Esophagus muscularis mucosa (tissue), 4 donors: Measurements from ENCODE around the gene TATDN3. TPM values are rescaled to one million over a fixed set of nuclear protein-coding genes. Genes with fewer than 3 reads are reported as not detected.
A peak's percentile ranks its signal among the peaks of the same experiment; 100 is the strongest.

Source experiments
- DNase-seq: peaks from one replicate; pipeline ENCODE4 v3.0.0-alpha.2; 2017; ENCODE audit errors: extremely low spot score
- H3K27ac ChIP-seq, 4 donors: fragments of 200-600 bp; sonication (generic); replicated peaks in 1 of 4; 1 replicate in 3 of 4; 2 replicates in 1 of 4; pipeline ENCODE4 v1.5.1; 2016 to 2019; ENCODE audit warnings: mild to moderate bottlenecking in 1 of 4
- H3K27me3 ChIP-seq, 4 donors: fragments of 200-600 bp; sonication (generic); one replicate each; pipeline versions ENCODE4 v1.5.1 to v1.6.0; 2016 to 2019
- H3K36me3 ChIP-seq, 4 donors: fragments of 200-600 bp; sonication (generic); one replicate each; pipeline ENCODE4 v1.5.1; 2016 to 2019
- H3K4me1 ChIP-seq, 4 donors: fragments of 200-600 bp; sonication (generic); one replicate each; pipeline ENCODE4 v1.5.1; 2016 to 2019
- H3K4me3 ChIP-seq, 4 donors: fragments of 200-600 bp; sonication (generic); 1 replicate in 2 of 4; 2 replicates in 2 of 4; pipeline ENCODE4 v1.5.1; 2016 to 2019; ENCODE audit warnings: mild to moderate bottlenecking in 4 of 4, moderate library complexity in 1 of 4
- H3K9me3 ChIP-seq, 4 donors: fragments of 200-600 bp; sonication (generic); 1 replicate in 3 of 4; 2 replicates in 1 of 4; pipeline ENCODE4 v1.5.1; 2016 to 2019
- CTCF ChIP-seq, 3 experiments: fragments of 200-600 bp in 2 of 3; fragments of 450-650 bp in 1 of 3; sonication (generic) in 2 of 3; IDR thresholded peaks; one replicate each; pipeline ENCODE4 v1.5.1; 2017 to 2019; ENCODE audit warnings: antibody characterized with exemption in 3 of 3, mild to moderate bottlenecking in 2 of 3, moderate library complexity in 1 of 3
- EP300 ChIP-seq: sonication (generic); formaldehyde crosslinking; IDR thresholded peaks from one replicate; pipeline ENCODE4 v1.6.1; 2017; ENCODE audit warnings: antibody characterized with exemption
- POLR2A ChIP-seq: fragments of 450-650 bp; IDR thresholded peaks from one replicate; pipeline ENCODE4 v1.6.1; 2017; ENCODE audit warnings: antibody characterized with exemption, moderate library complexity, mild to moderate bottlenecking, low read depth
- POLR2AphosphoS5 ChIP-seq, 2 donors: sonication (generic); formaldehyde crosslinking; IDR thresholded peaks; one replicate each; pipeline ENCODE4 v1.6.1; 2017; ENCODE audit warnings: antibody characterized with exemption in 2 of 2
- WGBS: methylation state at CpG from one replicate; pipeline ENCODE4 v1.1.5; 2018; 5-methylcytosine and 5-hydroxymethylcytosine counted together
- intact Hi-C: fragments of 100-400 bp; cut with DNase I; formaldehyde crosslinking; loops from one replicate; pipeline ENCODE4 v1.15.1; 2023
- total RNA-seq, 4 donors: library from RNA; depleted of rRNA; stranded (reverse); fragments of >200 nt; gene quantifications; one replicate each; pipeline versions ENCODE4 v1.1.0 to v1.2.1, GENCODE V29; 2016

TATDN3 gene
- total RNA-seq, 4 donors from 2014 or later = 9.9 to 14.1 (median 12.6) TPM

GRCh38 chr1:212752252-212752933 lies 39.3 kb upstream of the TATDN3 start:
- intact Hi-C loops = no loop called here
- peaks cover 0 to 10% (median 4%) of the 10 kb centered on the region in 4 donors for H3K36me3 ChIP-seq
- peaks cover 17 to 35% (median 24%) of the 10 kb centered on the region in 4 donors for H3K4me1 ChIP-seq
- peak overlapping the region; percentile 14 to 48 (median 28) for H3K4me3 ChIP-seq
- TF ChIP-seq CTCF (IDR thresholded peaks at IDR 0.05) = no peak
- no peak for TF ChIP-seq POLR2A
- TF ChIP-seq EP300 = no peak
- no peak for TF ChIP-seq POLR2AphosphoS5 (IDR thresholded peaks at IDR 0.05)
- peak overlapping the region in 3 of 4 donors; percentile 22 to 44 (median 36) for H3K27ac ChIP-seq
- H3K9me3 ChIP-seq = no peaks in the 10 kb centered on the region
- H3K27me3 ChIP-seq = no peaks in the 10 kb centered on the region
- WGBS = 57% methylated on average over 3 of the region's 3 CpGs
- no peak for DNase-seq

DNA sequence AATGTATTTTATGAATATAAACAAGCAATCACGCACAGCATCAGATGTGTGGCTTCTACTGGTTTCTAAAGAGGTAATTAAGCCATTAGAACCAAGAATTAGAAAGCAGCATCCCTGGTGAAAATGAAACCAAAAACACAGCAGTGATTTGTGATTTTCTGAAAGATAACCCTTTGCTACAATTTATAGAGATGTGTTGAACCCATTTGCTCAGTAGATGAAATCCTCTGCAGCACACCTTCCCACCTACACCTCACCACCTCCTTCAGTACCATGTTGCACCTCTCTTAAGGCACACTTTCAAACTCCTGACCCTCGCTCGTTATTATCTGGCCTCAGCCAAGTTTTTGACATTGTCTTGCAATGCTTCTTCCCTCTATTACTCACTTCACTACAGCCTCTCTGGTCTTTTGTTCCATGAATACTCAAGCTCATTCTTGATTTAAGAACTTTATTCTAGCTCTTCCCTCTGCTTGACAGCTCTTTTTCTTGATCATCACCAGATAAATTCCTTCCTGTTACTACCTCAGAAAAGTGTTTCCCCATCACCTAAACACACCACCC lies 38.7 kb upstream of the TATDN3 start:
- Histone ChIP-seq H3K27ac (peak overlapping the region in 3 of 4 donors; percentile 22 to 36 (median 25)), H3K36me3 (peaks cover 0 to 10% (median 5%) of the 10 kb centered on the region in 4 donors), H3K9me3 (no peaks in the 10 kb centered on the region), H3K4me1 (peaks cover 17 to 35% (median 24%) of the 10 kb centered on the region in 4 donors), H3K27me3 (no peaks in the 10 kb centered on the region), H3K4me3 (peak overlapping the region; percentile 14 to 48 (median 28))
- no peak for DNase-seq
- 61% methylated on average over 3 of the region's 3 CpGs for WGBS
- intact Hi-C loops = no loop called here
- TF ChIP-seq EP300 = no peak
- TF ChIP-seq CTCF (IDR thresholded peaks at IDR 0.05) = no peak
- TF ChIP-seq POLR2A = no peak
- TF ChIP-seq POLR2AphosphoS5 (IDR thresholded peaks at IDR 0.05) = no peak

DNA sequence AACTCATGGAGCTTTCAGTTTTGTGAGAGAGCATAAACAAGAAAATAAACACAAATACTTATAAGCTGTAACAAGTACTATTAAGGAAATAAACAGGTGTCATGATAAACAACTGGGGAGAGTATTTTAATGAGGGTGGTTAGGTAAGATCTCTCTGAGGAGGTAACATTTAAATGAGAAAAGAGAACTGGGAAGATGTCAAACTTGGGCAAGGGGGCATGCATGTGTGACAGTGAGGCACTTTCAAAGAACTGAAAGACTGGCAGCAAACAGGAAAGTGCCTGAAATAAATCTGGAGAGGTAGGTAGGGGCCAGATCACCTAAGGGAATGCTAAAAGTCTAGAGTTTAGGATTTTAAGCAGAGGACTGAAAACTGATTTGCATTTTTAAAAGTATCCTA lies 37.9 kb upstream of the TATDN3 start:
- H3K4me1 ChIP-seq = peaks cover 17 to 35% (median 24%) of the 10 kb centered on the region in 4 donors
- H3K9me3 ChIP-seq = no peaks in the 10 kb centered on the region
- intact Hi-C loops = no loop called here
- no peak for TF ChIP-seq POLR2A
- no peak for TF ChIP-seq POLR2AphosphoS5 (IDR thresholded peaks at IDR 0.05)
- TF ChIP-seq EP300 = no peak
- no peak for TF ChIP-seq CTCF (IDR thresholded peaks at IDR 0.05)
- peaks cover 0 to 10% (median 5%) of the 10 kb centered on the region in 4 donors for H3K36me3 ChIP-seq
- no peak overlapping the region for H3K27ac ChIP-seq
- no peak overlapping the region for H3K4me3 ChIP-seq
- H3K27me3 ChIP-seq = no peaks in the 10 kb centered on the region
- no peak for DNase-seq

DNA sequence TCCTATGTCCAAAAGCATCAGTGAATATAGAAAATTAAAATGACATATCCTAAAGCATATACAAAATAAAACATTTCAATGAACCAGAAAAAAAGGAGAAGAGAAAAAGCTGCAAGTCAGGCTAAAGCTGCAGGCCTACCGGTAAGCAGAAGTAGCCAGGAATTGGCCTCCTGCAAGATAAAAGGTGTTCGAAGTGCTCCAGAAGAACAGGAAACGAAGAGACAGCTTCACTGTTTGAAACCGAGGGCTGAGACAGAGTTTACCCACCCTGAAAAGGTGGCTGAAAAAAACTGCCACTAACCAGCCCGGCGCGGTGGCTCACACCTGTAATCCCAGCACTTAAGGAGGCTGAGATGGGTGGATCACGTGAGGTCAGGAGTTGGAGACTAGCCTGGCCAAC lies 37.5 kb upstream of the TATDN3 start:
- no peak overlapping the region for H3K4me3 ChIP-seq
- H3K4me1 ChIP-seq = peaks cover 17 to 35% (median 24%) of the 10 kb centered on the region in 4 donors
- no peaks in the 10 kb centered on the region for H3K9me3 ChIP-seq
- H3K27ac ChIP-seq = no peak overlapping the region
- 80% methylated on average over 8 of the region's 8 CpGs for WGBS
- no peak for DNase-seq
- H3K36me3 ChIP-seq = peaks cover 0 to 10% (median 5%) of the 10 kb centered on the region in 4 donors
- intact Hi-C loops = no loop called here
- H3K27me3 ChIP-seq = no peaks in the 10 kb centered on the region
- TF ChIP-seq POLR2A (no peak), CTCF (IDR thresholded peaks at IDR 0.05) (no peak), EP300 (no peak)
